Right renal cortex interstitium (tissue), 3 donors: ENCODE measurements around the gene SEMA4A. TPM values are rescaled to one million over a fixed set of nuclear protein-coding genes. Genes with fewer than 3 reads are reported as not detected.
"Not testable (repeated sequence)": the region's sequence is repeated elsewhere in the genome, so short reads cannot be mapped to it uniquely, and the experiment has no call there.

Experiments
- DNase-seq, 3 donors: peaks; one replicate each; pipeline ENCODE4 v3.0.0-alpha.2; 2013; ENCODE audit warnings: low read depth in 3 of 3, low spot score in 2 of 3
- polyA plus RNA-seq, 3 donors: library from polyadenylated mRNA; unstranded; fragments of 120-200 nt; gene quantifications; one replicate each; pipeline ENCODE4 v1.2.1, GENCODE V29; 2013; ENCODE audit not compliant: insufficient read length in 3 of 3

The SEMA4A gene
- polyA plus RNA-seq, 3 donors: 14.8 to 19.9 (median 18.3) TPM

- DNase-seq: no peak
Observed at GRCh38 chr1:156155756-156156510, 2.5 kb downstream of the SEMA4A start.

- no peak for DNase-seq
Observed at GRCh38 chr1:156157506-156157905, 4.1 kb downstream of the SEMA4A start.

GRCh38 chr1:156157966-156158365 is 4.6 kb downstream of the SEMA4A start:
- no peak for DNase-seq

- DNase-seq: no peak
Observed at GRCh38 chr1:156160000-156160742, 6.8 kb downstream of the SEMA4A start.

- peak in 1 of 3 donors; percentile 61 for DNase-seq
Observed at GRCh38 chr1:156160743-156161171, 7.4 kb downstream of the SEMA4A start.

GRCh38 chr1:156162430-156163037 is 9.1 kb downstream of the SEMA4A start:
- no peak for DNase-seq

- no peak for DNase-seq
Observed at GRCh38 chr1:156163712-156164111, 10.3 kb downstream of the SEMA4A start.

GRCh38 chr1:156164125-156164831 is 10.9 kb downstream of the SEMA4A start:
- DNase-seq: no peak

- DNase-seq: no peak
Observed at GRCh38 chr1:156165083-156165482, 11.7 kb downstream of the SEMA4A start.

GRCh38 chr1:156167536-156167935 is 14.2 kb downstream of the SEMA4A start:
- DNase-seq: no peak

- no peak for DNase-seq
Observed at GRCh38 chr1:156172696-156173470, 19.5 kb downstream of the SEMA4A start.

GRCh38 chr1:156176610-156177210 is 23.3 kb downstream of the SEMA4A start:
- no peak for DNase-seq

GRCh38 chr1:156177919-156178654 is 24.7 kb downstream of the SEMA4A start:
- DNase-seq: no peak

- no peak for DNase-seq
Observed at GRCh38 chr1:156180471-156180870, 27.1 kb downstream of the SEMA4A start.

GRCh38 chr1:156181391-156181924 is 28.1 kb downstream of the SEMA4A start:
- not testable (repeated sequence) for DNase-seq

- not testable (repeated sequence) for DNase-seq
Observed at GRCh38 chr1:156182010-156182779, 28.8 kb downstream of the SEMA4A start.

- not testable (repeated sequence) for DNase-seq
Observed at GRCh38 chr1:156186347-156187177, 33.2 kb downstream of the SEMA4A start.
